SW480 (cell line): Measurements from ENCODE around the gene SPINT1.
A peak's percentile ranks its signal among the peaks of the same experiment; 100 is the strongest.
"Not testable (repeated sequence)": the region's sequence is repeated elsewhere in the genome, so short reads cannot be mapped to it uniquely, and the experiment has no call there.

Experiments used
- DNase-seq: peaks from one replicate; pipeline ENCODE4 v3.0.0-alpha.2; 2016; ENCODE audit warnings: low spot score

The SPINT1 gene

GRCh38 chr15:40858706-40859105 is 14.9 kb downstream of the SPINT1 start:
- no peak for DNase-seq

GRCh38 chr15:40859206-40859851 is 15.5 kb downstream of the SPINT1 start:
- DNase-seq: peak; percentile 53

GRCh38 chr15:40861147-40861546 is 17.3 kb downstream of the SPINT1 start:
- DNase-seq: not testable (repeated sequence)

- no peak for DNase-seq
Measured at GRCh38 chr15:40863660-40864270, 19.9 kb downstream of the SPINT1 start.

- DNase-seq: no peak
Measured at GRCh38 chr15:40867199-40867598, 23.4 kb downstream of the SPINT1 start.

GRCh38 chr15:40869686-40870085 is 25.8 kb downstream of the SPINT1 start:
- no peak for DNase-seq

- no peak for DNase-seq
Measured at GRCh38 chr15:40870716-40871115, 26.9 kb downstream of the SPINT1 start.

- DNase-seq: no peak
Measured at GRCh38 chr15:40871749-40872617, 28.1 kb downstream of the SPINT1 start.

GRCh38 chr15:40872791-40873693 is 29.2 kb downstream of the SPINT1 start:
- no peak for DNase-seq

GRCh38 chr15:40873694-40874561 is 30.1 kb downstream of the SPINT1 start, which contains the start of gene RHOV:
TSS of gene RHOV (minus strand) at chr15:40874234. CDS start at chr15:40874139, 95 bp downstream.
- DNase-seq: peak; percentile 80

GRCh38 chr15:40875991-40876730 is 32.3 kb downstream of the SPINT1 start:
- no peak for DNase-seq

GRCh38 chr15:40877694-40878093 is 33.8 kb downstream of the SPINT1 start:
- no peak for DNase-seq

- peak; percentile 44 for DNase-seq
Measured at GRCh38 chr15:40878785-40879184, 34.9 kb downstream of the SPINT1 start.

- DNase-seq: peak; percentile 67
Measured at GRCh38 chr15:40879609-40880008, 35.8 kb downstream of the SPINT1 start.

- no peak for DNase-seq
Measured at GRCh38 chr15:40881351-40881750, 37.5 kb downstream of the SPINT1 start.

GRCh38 chr15:40886586-40886985 is 42.7 kb downstream of the SPINT1 start:
- no peak for DNase-seq

GRCh38 chr15:40889112-40889511 is 45.3 kb downstream of the SPINT1 start:
- no peak for DNase-seq

- no peak for DNase-seq
Measured at GRCh38 chr15:40891138-40891537, 47.3 kb downstream of the SPINT1 start.

GRCh38 chr15:40891810-40892446 is 48.1 kb downstream of the SPINT1 start:
- peak; percentile 66 for DNase-seq
